ENCODE data around the gene TMEM184C.

Gene TMEM184C

DNA sequence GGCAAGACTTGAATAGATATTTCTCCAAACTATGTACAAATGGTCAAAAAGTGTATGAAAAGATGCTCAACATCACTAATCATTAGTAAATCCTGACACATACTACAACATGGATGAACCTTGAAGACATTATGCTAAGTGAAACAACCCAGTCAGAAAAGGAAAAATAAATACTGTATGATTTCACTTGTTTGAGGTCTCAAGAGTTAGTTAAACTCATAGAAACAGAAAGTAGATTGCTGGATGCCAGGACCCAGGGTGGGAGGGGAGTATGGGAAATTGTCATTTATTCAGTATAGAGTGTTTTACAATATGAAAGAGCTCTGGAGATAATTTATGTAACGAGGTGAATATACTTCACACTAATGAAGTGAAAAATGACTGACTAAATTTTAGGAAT is 34.4 kb downstream of the TMEM184C start:
- DNase-seq (ENCODE audit: low read depth, low spot score) = no peak

DNA sequence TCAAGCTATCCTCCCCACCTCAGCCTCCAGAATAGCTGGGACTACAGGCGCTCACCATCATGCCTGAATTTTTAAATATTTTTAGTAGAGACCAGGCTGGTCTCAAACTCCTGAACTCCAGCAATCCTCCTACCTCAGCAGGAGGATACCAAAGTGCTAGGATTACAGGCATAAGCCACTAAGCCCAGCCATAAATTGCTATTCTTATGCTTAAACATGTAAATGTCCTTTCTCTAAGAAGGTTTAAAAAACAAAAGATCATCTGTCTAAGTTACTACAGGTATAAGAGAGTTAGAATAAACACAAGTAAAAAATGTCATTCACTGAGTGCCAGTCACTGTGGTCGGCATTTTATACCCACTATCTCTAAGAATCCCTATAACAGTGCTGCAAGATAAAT is 38.4 kb downstream of the TMEM184C start:
- no peak for DNase-seq (ENCODE audit: low read depth, low spot score)

DNA sequence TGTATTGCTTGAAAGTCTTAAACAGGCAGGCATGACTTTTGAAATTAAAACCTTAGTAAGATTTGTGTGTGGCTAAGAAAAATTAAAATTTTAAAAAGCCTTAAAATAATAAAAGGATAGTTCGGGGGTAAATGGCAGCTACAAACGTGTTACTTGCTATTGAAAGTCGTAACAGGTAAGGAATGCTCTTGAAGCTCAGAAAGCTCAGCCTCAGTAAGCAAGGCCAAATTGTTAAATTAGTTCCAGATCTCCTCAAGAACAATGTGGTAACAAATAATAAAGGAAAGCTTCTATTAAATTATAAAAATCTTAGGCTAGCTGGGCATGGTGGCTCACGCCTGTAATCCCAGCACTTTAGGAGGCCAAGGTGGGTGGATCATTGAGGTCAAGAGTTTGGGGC is 41.3 kb downstream of the TMEM184C start:
- DNase-seq (ENCODE audit: low read depth, low spot score) = no peak

DNA sequence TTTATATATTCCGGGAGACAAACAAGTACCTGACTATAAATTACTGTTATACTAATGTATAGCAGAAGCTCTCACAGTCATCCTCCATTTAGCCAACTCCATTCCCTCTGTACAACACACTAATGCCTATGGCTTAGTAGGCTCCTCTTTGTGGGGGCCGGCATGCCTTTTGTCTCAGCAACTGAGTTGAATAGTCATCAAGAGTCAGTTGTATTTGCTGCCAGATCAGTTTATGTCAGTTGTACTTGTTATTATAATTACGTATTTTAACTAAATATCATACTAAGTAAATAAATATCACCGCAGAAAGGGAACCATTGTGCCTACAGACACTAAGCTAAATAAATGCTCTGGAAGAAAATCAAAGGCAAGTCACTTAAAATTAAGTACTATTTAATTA is 56.9 kb downstream of the TMEM184C start:
- no peak for DNase-seq (ENCODE audit: low read depth, low spot score)

DNA sequence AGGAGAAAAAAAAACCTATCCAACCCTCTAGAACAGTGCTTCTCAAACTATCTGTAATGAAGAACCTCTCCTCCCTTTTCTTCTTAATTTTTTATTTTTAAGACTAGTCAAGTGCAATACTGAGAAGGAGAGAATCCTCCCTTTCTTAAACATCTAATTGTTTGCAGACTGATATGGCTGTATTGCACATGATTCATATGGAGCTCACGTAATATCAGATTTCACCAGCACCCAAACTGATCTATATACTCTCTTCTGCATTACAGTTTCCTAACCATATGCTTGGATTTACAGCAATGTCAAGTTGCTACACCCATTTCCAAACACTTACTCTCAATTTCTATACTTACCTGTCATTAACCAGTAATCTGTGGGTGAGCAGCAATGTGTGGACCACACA is 57.3 kb downstream of the TMEM184C start:
- DNase-seq (ENCODE audit: low read depth, low spot score) = no peak

DNA sequence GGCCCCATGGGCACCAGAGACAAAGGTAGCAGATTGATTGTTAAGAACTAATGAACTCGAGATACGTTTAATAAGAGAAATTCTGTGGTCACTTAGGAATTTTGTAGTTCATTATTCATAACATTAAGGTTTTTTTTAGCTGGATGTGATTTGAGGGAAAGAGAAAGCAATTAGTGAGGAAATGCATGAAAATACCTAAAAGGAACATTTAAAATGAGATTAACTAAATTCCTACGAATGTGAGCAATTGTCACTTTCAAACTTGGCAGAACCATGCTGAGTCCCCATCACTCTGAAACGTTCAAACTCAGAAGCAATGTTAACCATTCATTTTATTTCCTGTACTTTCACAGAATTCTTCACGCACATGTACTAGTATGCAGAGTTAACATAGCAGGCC is 60.9 kb downstream of the TMEM184C start:
- peak; percentile 67 for DNase-seq (ENCODE audit: low read depth, low spot score)

DNA sequence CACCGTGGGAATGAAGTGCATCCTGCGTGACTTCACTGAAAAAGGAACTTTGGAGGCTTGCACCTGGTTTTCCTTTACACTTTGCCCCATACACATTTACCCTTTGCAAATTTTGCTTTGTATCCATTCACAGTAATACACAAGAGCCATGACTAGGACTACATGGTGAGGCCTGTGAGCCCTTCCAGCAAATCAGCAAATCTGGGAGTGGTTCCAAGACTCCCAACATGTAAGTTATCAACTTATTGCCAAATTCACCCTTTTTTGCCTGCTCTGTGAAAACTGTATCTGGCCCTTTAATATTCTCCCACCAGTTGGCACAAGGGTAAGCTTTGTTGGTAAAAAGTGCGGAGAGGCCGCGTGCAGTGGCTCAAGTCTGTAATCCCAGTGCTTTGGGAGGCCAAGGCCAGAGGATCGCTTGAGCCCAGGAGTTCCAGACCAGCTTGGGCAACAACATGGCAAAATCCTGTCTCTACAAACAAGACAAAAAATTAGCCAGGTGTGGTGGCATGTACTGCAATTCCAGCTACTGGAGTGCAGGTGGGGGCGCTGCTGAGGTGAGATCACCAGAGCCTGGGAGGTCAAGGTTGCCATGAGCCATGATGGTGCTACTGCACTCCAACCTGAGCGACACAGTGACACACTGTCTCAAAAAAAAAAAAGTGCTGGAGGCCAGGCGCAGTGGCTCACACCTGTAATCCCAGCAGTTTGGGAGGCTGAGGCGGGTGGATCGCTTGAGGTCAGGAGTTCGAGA is 61.8 kb downstream of the TMEM184C start:
- DNase-seq (ENCODE audit: low read depth, low spot score) = peak; percentile 33

DNA sequence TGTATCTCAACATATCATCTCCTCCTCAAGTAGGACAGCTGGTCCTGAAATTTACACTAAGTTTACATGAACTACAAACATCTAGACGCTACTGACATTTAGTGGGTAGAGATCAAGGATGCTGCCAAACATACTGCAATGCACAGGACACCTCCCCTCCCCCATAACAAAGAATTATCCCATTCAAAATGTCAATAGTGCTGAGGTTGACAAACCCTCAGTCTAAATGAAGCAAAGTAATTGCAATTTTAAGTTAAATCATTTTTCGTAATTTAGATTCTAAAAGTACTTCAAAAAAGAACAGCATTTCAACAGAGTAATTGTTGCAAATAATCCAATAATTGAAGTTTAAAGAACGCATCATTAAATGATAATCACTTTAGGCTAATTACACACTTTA is 65.6 kb downstream of the TMEM184C start:
- DNase-seq (ENCODE audit: low read depth, low spot score) = peak; percentile 22

DNA sequence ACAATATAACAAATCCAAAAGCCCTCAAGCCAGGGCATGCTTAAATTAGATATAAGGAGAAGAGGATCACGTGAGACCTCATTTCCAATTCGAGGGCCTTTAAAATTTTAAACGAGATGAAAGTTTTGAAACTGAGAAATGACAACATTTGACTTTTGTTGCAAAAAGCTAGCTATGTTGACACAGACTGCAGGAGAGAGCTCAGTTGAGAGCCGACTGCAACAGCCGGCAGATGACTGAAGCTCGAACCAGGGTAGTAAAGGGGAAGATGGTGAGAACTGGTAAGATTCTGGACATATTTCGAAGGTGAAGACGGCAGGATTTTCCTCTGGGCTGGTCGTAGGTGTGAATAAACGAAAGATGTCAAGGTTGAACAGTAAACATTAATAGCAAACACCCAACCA is 66.0 kb downstream of the TMEM184C start:
- peak; percentile 50 for DNase-seq (ENCODE audit: low read depth, low spot score)

DNA sequence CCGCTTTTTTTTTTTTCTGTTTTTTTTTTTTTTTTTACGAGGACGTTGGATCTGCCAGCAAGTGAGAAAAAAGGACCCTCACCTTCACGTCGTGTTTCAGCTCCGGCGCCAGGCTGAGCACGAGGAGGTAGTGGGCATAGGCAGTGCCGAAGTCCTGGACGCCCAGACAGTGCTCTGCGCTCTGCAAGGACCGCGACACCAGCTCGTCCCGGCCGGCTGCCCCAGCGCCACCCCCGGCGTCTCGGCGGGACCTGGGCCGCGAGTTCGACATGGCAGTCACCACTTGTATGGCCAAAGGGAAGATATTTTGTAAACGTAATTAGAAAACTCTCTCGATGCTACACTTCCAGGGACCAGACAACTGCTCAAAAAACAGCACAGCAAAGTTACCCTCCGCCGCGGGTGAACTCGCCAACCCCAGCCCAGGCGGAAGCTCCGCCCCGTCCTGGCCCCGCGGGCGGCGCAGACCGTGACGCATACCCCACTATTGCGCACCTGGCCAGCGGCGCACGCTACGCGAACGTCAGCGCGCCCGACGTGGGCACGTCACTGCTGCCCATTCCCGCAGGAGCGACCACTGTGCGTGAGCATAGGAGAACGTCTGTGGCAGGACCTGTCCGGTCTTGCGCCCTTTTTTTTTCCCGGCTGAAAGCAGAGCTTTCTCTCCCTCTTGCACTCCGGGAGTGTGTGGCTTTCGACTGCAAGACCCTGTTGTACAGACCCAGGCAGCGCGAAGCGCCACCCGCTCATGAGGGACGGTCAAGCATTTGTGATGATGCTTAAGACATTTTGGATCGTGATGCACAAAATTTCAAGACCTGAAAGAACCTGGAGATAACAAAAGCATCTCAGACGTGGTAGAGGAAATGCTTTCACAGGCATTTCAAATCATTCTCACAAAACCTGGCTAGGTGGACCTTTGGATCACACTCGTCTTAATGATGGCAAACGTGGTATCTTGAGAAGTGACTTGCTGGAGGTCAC is 66.8 kb downstream of the TMEM184C start, which contains the start of gene PRMT9:
Gene PRMT9 (minus strand): TSS at position 447 of the 984 bp plus-strand sequence. CDS start 176 bp downstream, at position 271.
- DNase-seq (ENCODE audit: low read depth, low spot score) = peak; percentile 97

DNA sequence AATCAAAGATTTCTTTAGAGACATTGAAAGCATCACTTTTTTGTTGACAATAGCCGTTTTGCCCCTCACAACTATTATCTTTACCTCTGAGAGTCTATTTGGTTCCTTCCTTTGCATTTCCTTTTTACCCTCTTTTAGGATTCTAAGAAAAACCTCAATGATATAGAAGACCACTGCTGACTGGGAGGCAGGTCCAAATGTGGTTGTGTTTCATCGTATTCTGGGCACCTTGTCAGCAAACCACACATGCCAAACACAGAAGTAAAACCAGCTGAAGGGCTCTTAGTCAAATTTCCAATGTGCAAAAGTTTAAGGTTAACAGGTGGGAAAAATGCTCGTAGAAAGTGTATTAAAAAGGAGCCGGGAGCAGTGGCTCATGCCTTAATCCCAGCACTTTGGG is 71.9 kb downstream of the TMEM184C start:
- DNase-seq (ENCODE audit: low read depth, low spot score) = no peak

DNA sequence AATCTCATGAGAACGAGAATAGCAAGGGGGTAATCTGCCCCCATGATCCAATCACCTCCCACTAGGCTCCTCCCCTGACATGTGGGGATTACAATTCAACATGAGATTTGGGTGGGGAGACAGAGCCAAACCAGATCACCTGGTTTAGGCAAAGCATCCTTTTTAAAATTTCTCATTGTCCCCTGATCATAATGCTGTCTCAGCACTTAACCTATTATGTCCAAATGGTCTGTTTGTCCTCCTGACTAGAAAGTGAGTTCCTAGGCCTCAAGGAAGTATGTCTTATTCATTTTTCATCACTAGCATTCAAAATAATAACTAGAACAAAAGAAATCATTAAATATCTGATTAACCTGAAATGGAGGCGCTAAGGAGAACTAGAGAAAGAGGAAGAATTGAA is 74.6 kb downstream of the TMEM184C start:
- no peak for DNase-seq (ENCODE audit: low read depth, low spot score)

DNA sequence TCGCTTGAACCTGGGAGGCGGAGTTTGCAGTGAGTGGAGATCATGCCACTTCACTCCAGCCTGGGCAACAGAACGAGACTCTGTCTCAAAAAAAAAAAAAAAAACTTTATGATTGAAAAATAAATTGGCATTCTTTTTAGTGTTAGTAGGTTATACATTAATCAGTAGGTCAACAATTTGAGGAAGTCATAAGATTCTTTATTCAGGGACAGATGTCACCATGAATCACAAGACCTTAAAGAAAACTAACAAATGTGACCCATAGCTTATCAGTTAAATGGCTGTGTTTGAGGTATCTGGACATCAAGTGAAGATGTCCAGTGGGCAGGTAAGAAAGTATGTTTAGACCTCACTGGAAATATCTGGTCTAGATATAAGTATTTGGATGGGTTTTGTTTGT is 76.0 kb downstream of the TMEM184C start:
- no peak for DNase-seq (ENCODE audit: low read depth, low spot score)

DNA sequence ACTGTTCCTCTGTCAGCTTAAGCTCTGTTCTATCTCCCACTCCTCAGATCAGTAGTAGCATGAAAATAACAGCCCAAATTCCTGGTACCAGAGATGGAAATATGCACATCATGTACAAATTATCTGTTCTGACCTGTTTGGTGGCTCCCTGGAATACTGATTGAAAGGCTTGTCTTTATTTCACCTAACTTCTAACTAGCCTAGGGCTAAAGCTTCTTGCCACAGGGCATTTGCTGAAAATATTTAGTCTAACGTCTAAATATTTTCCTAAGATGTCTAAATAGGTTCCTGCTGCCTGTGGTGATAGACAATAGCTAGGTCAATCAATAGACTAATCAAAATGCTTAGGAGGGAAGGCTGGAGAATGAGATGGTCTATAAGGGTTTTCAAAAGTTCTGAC is 79.7 kb downstream of the TMEM184C start:
- DNase-seq (ENCODE audit: low read depth, low spot score) = no peak

DNA sequence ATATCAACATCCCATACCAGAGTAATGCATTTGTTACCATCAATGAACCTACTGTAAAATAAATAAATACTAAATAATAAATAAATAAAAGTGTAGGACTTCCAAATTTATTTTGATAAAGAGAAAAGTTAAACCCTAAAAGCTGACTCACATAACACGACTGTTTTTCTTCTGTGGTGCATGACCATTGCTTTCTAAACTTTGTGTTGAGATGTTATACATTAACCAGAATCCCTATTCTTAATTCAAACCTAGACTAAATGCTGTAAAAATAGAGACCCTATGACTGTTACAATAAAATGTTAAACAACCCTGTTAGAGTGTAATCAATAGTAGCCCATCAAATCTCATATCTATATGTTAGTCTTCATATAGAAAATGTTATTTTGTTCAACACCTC is 87.6 kb downstream of the TMEM184C start:
- DNase-seq (ENCODE audit: low read depth, low spot score) = no peak

DNA sequence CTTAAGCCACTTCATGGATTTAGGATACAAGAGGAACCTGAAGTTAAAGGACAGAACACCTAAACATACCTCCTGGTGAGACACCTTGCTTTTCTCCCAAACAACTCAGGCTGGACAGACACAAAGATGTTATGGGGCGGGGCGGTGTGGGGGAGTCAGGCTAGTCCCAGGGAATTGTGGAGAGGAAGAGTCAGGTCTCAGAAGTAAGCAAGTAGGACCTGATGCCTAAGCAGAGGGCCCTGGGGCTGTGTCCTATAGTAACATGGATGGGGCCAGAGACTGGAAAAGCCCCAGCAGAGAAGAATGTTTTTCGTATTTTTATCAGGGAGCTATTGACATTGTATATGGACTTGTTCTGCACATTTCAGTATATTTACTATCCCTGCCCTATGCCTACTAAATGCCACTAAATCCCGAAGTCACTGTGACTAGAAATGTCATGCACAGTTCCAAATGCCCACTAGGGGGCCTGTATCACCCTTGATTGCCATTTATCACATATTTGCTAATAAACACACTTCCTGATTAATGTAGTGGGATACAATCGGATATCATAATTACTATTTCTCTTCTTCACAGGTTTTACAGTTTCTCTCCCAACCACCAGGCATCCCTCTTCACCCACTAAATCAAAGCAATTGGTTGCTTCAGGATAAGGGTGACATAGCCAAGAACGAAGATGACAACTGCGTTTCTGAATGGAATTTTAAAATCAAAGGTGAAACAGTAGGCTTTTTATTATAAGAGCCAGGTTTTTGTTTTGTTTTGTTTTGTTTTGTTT is 90.9 kb downstream of the TMEM184C start:
- peak; percentile 69 for DNase-seq (ENCODE audit: low read depth, low spot score)

DNA sequence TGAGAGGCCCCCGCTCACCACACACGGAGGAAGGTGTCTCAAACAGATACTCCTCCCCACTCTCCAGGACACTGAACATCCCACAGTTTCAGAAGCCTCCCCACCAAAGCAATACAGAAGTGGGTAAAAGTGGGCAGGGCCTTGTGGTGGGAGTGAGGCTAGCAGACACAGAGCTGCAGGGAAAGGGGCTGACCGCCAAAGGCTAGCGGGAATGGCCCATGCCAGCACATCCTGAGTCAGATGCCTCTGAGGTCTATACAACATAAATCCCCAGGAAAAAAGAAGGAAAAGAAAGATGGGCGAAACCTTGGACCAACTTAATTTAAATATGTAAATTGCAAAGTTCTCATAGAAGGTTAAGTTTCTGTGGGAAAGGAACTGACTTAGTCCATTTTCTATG is 92.8 kb downstream of the TMEM184C start:
- peak; percentile 65 for DNase-seq (ENCODE audit: low read depth, low spot score)

DNA sequence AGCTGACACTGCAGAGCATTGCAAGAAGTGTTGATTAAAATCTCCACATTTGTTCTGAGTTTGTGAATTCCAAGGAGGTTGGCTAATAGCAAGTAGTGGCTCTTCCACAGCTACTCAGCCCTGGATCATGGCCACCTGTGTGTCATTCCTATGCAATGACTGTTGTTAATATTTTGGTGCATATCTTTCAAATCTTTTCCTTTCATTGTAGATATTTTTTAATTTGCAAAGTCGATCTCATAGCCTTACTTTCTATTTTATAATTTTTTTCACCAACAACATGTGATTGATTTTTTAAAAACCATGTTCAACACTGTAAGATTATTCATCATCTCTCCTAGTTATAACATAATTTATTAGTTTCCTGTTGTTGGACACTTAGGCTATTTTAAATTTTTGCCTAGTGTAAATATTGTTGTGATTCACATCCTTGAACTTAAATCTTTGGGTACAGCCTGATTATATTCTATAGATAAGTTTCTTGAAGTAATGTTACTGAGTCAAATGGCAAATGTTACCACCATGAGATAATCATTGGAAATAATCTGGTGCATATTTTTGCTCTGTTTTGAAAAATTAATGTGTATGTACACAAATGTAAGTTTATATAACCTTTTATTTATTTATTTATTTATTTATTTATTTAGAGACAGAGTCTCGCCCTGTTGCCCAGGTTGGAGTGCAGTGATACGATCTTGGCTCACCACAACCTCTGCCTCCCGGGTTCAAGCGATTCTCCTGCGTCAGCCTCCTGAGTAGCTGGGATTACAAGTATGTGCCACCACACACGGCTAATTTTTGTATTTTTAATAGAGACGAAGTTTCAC is 97.6 kb downstream of the TMEM184C start:
- DNase-seq (ENCODE audit: low read depth, low spot score) = peak; percentile 82

DNA sequence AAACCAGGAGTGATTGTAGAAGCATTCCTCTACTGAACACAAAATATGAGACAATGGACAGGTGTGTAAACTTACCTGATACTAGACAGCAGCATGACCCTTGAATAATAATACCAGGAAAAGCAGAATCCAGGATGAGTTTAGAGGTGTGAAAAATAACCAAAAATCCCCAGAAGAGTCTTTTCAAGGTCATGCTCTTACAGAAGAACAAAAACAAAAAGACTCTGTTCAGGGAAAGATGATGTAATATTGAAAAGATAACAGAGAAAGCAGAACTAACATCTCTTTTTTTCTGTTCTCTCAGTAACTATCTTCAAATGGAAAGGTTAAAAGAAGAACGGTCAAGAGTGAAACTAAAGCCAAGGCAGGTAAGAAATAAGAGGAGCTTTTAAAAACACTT is 100.7 kb downstream of the TMEM184C start:
- no peak for DNase-seq (ENCODE audit: low read depth, low spot score)

All from astrocyte of the hippocampus (primary cell).